Effector memory CD8-positive, alpha-beta T cell (primary cell): ENCODE results near the gene CCDC15.
"Not testable (repeated sequence)": the region's sequence is repeated elsewhere in the genome, so short reads cannot be mapped to it uniquely, and the experiment has no call there.

Source experiments
- ATAC-seq: fragments of 150-1000 bp; cut with Tn5 transposase; replicated peaks from 2 replicates; pipeline ENCODE4 v1.10.0; 2021; ENCODE audit warnings: mild to moderate bottlenecking, moderate library complexity
- DNase-seq, 3 experiments: peaks; one replicate each; pipeline ENCODE4 v3.0.0; 2021
- H3K27ac Mint-ChIP-seq, 2 donors: one replicate each; pipeline ENCODE4 v1.8.0; 2022; ENCODE audit warnings: mild to moderate bottlenecking in 2 of 2, mixed read lengths in 2 of 2, moderate library complexity in 2 of 2
- H3K27me3 Mint-ChIP-seq, 2 donors: one replicate each; pipeline ENCODE4 v1.8.0; 2022; ENCODE audit warnings: mixed read lengths in 2 of 2
- H3K36me3 Mint-ChIP-seq: one replicate; pipeline ENCODE4 v1.8.0; 2022; ENCODE audit warnings: mild to moderate bottlenecking, moderate library complexity, mixed read lengths; ENCODE audit not compliant: insufficient read depth
- H3K4me1 Mint-ChIP-seq, 2 donors: one replicate each; pipeline ENCODE4 v1.8.0; 2022; ENCODE audit warnings: low read depth in 2 of 2, mixed read lengths in 2 of 2
- H3K4me3 Mint-ChIP-seq, 2 donors: one replicate each; pipeline ENCODE4 v1.8.0; 2022; ENCODE audit warnings: mild to moderate bottlenecking in 2 of 2, mixed read lengths in 2 of 2, moderate library complexity in 2 of 2
- H3K9me3 Mint-ChIP-seq, 2 donors: one replicate each; pipeline ENCODE4 v1.8.0; 2022; ENCODE audit warnings: mixed read lengths in 2 of 2

CCDC15 gene

GRCh38 chr11:124950601-124951330 is 3.2 kb upstream of the CCDC15 start:
- Mint-ChIP-seq H3K9me3 (peaks cover 5 to 7% of the 10 kb centered on the region in 2 donors), H3K4me1 (peaks cover 5 to 8% of the 10 kb centered on the region in 2 donors), H3K36me3 (no peaks in the 10 kb centered on the region), H3K27ac (no peak overlapping the region), H3K4me3 (no peak overlapping the region), H3K27me3 (no peaks in the 10 kb centered on the region)
- peak; percentile 15 for ATAC-seq
- DNase-seq = peak in 1 of 3 experiments; percentile 10

DNA sequence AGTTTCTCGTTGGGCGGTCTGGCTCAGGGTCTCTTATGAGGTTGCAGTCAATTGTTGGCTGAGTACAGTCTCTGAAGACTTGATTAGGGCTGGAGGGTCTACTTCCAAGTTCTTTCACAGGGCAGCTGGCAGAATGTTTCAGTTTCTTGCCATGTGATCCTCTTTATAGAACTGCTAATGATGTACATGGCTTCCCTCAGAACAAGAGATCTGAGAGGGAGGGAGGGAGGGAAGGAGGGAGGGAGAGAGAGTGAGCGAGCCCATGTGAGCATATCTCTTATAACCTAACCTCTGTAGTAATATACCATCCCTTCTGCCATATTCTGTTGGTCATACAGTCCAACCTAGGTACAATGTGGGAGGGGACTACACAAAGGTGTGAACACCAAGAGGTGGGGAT is 2.7 kb upstream of the CCDC15 start:
- Mint-ChIP-seq H3K4me1 (peaks cover 5 to 8% of the 10 kb centered on the region in 2 donors), H3K27ac (no peak overlapping the region), H3K27me3 (no peaks in the 10 kb centered on the region), H3K4me3 (no peak overlapping the region), H3K36me3 (no peaks in the 10 kb centered on the region), H3K9me3 (peaks cover 5 to 7% of the 10 kb centered on the region in 2 donors)
- ATAC-seq (no peak), DNase-seq (no peak)

DNA sequence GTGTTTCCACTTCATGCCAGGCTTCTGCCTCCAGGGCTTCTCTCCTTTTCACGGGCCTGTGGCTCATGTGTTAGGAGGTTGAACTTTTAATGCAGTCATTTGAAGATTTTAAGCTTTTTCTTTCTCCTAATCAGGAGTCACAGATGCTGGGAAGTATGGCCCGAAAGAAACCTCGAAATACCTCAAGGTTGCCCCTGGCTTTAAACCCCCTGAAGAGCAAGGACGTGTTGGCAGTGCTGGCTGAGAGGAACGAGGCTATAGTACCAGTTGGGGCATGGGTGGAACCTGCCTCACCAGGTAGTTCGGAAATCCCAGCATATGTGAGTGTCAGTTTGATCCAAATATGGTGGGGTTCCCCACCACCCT is 571 bp downstream of the CCDC15 start:
- H3K4me1 Mint-ChIP-seq = peaks cover 0 to 5% of the 10 kb centered on the region in 2 donors
- no peak overlapping the region for H3K4me3 Mint-ChIP-seq
- no peak overlapping the region for H3K27ac Mint-ChIP-seq
- no peaks in the 10 kb centered on the region for H3K27me3 Mint-ChIP-seq
- H3K9me3 Mint-ChIP-seq = no peaks in the 10 kb centered on the region
- ATAC-seq (no peak), DNase-seq (no peak)
- H3K36me3 Mint-ChIP-seq = no peaks in the 10 kb centered on the region

DNA sequence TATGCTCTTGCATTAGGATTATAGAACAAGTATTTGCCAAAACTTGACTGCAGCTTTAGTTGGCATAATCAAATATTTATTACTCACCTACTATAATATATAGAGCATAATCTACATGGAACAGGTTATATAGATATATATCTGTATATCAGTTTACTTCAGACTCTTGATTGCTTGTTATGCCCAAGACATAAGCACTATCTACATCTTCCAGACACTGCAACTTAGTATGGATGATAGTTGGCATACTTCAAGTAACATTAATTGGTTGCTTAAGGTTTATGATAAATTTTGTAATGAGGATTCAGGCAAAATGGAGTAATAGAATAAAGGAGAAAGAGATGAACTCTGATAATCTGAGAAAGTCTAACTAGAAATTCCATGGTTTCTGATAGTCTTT is 1.0 kb downstream of the CCDC15 start:
- DNase-seq (no peak), ATAC-seq (no peak)
- H3K9me3 Mint-ChIP-seq = no peaks in the 10 kb centered on the region
- no peaks in the 10 kb centered on the region for H3K27me3 Mint-ChIP-seq
- H3K4me1 Mint-ChIP-seq = peaks cover 0 to 4% of the 10 kb centered on the region in 2 donors
- H3K4me3 Mint-ChIP-seq = no peak overlapping the region
- H3K27ac Mint-ChIP-seq = no peak overlapping the region
- no peaks in the 10 kb centered on the region for H3K36me3 Mint-ChIP-seq

GRCh38 chr11:124961972-124962609 is 8.1 kb downstream of the CCDC15 start:
- Mint-ChIP-seq H3K27ac (no peak overlapping the region), H3K27me3 (no peaks in the 10 kb centered on the region), H3K9me3 (no peaks in the 10 kb centered on the region), H3K4me1 (no peaks in the 10 kb centered on the region), H3K4me3 (no peak overlapping the region), H3K36me3 (no peaks in the 10 kb centered on the region)
- ATAC-seq (peak; percentile 96), DNase-seq (peak; percentile 28 to 43 (median 30))

DNA sequence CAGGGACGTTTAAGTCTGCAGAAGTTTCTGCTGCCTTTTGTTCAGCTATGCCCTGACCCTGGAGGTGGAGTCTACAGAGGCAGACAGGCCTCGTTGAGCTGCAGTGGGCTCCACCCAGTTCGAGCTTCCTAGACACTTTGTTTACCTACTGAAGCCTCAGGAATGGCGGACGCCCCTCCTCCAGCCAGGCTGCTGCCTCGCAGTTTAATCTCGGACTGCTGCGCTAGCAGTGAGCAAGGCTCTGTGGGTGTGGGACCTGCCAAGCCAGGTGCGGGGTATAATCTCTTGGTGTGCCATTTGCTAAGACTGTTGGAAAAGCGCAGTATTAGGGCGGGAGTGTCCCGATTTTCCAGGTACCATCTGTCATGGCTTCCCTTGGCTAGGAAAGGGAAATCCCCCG is 14.2 kb downstream of the CCDC15 start:
- ATAC-seq, H3K9me3 Mint-ChIP-seq, H3K27me3 Mint-ChIP-seq, H3K4me1 Mint-ChIP-seq, H3K36me3 Mint-ChIP-seq, H3K4me3 Mint-ChIP-seq, H3K27ac Mint-ChIP-seq, DNase-seq: not testable (repeated sequence)

- no peaks in the 10 kb centered on the region for H3K36me3 Mint-ChIP-seq
- ATAC-seq (no peak), DNase-seq (no peak)
- no peaks in the 10 kb centered on the region for H3K4me1 Mint-ChIP-seq
- no peaks in the 10 kb centered on the region for H3K27me3 Mint-ChIP-seq
- H3K4me3 Mint-ChIP-seq = no peak overlapping the region
- H3K27ac Mint-ChIP-seq = no peak overlapping the region
- no peaks in the 10 kb centered on the region for H3K9me3 Mint-ChIP-seq
Measured at GRCh38 chr11:124970925-124971324, 16.9 kb downstream of the CCDC15 start.

DNA sequence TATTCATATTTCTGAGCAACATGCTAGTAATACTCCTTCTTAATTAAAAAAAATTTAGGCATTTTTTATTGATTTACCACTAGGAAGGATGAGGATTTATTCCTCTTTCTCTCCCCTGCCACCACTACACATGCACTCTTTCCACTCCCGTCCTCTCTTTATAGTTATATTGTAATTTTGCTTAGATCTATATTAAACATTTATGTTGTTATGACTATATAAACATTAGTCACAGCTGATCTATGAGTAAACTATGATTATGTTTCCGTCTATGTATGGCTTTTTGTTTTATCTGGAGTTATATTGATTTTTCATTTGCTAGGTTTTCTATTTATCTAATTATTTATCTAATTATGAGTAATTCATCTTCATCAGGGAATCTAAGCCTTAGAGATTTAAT is 17.8 kb downstream of the CCDC15 start:
- H3K4me3 Mint-ChIP-seq = no peak overlapping the region
- peak overlapping the region in 1 of 2 donors; percentile 55 for H3K27ac Mint-ChIP-seq
- no peaks in the 10 kb centered on the region for H3K4me1 Mint-ChIP-seq
- ATAC-seq (no peak), DNase-seq (no peak)
- no peaks in the 10 kb centered on the region for H3K9me3 Mint-ChIP-seq
- H3K27me3 Mint-ChIP-seq = no peaks in the 10 kb centered on the region
- no peaks in the 10 kb centered on the region for H3K36me3 Mint-ChIP-seq

GRCh38 chr11:124976531-124976930 is 22.5 kb downstream of the CCDC15 start:
- no peaks in the 10 kb centered on the region for H3K27me3 Mint-ChIP-seq
- no peaks in the 10 kb centered on the region for H3K36me3 Mint-ChIP-seq
- no peak for ATAC-seq
- no peaks in the 10 kb centered on the region for H3K9me3 Mint-ChIP-seq
- H3K4me1 Mint-ChIP-seq = no peaks in the 10 kb centered on the region
- no peak overlapping the region for H3K27ac Mint-ChIP-seq
- no peak for DNase-seq
- no peak overlapping the region for H3K4me3 Mint-ChIP-seq

- no peaks in the 10 kb centered on the region for H3K27me3 Mint-ChIP-seq
- ATAC-seq (no peak), DNase-seq (no peak)
- no peaks in the 10 kb centered on the region for H3K36me3 Mint-ChIP-seq
- H3K4me3 Mint-ChIP-seq = no peak overlapping the region
- H3K4me1 Mint-ChIP-seq = no peaks in the 10 kb centered on the region
- H3K9me3 Mint-ChIP-seq = no peaks in the 10 kb centered on the region
- H3K27ac Mint-ChIP-seq = no peak overlapping the region
Measured at GRCh38 chr11:124977006-124977405, 23.0 kb downstream of the CCDC15 start.

GRCh38 chr11:124978316-124978715 is 24.3 kb downstream of the CCDC15 start:
- H3K4me1 Mint-ChIP-seq = no peaks in the 10 kb centered on the region
- no peaks in the 10 kb centered on the region for H3K36me3 Mint-ChIP-seq
- ATAC-seq = no peak
- no peaks in the 10 kb centered on the region for H3K27me3 Mint-ChIP-seq
- H3K4me3 Mint-ChIP-seq = no peak overlapping the region
- no peak for DNase-seq
- peaks cover 0 to 7% of the 10 kb centered on the region in 2 donors for H3K9me3 Mint-ChIP-seq
- H3K27ac Mint-ChIP-seq = no peak overlapping the region

GRCh38 chr11:124982043-124982442 is 28.0 kb downstream of the CCDC15 start:
- H3K36me3 Mint-ChIP-seq = no peaks in the 10 kb centered on the region
- no peaks in the 10 kb centered on the region for H3K27me3 Mint-ChIP-seq
- no peak for ATAC-seq

DNA sequence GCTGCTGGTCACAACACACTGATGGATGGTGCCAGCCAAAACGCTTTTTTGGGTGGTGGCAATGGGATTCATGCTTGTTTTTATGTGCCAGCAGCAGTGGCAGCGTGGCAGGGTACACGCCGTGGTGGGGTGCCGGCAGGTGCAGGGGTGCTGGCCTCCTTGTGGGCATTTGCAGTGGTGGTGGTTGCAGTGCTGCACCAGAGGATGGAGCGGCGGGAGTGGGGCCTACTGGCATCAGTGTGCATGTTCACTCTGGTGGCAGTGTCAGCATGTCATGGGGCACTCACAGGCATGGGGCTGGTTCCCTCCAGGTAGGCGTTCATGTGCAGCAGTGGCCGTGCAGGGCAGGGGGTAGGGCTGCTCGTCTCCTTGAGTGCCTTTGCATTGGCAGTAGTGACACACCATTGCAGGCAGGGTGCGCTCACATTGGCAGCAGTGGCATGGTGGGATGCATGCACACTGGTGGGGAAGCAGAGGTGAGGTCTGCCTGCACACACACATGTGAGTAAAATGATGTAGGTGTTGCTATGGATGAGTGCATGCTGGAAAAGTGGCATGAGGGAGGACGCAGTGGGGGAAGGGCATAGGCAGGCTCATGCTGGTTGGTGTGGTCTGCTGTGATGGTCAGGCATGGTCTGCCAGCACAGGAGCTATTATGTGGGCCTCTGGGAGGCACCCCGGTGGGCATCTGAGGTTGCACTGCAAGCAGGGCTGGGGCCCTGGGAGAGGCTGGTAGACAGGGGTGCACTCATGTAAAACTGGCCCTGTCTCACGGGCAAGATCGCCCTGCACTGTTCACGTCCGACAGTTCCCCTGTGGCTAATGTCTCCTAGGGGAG is 29.9 kb downstream of the CCDC15 start:
- ATAC-seq (no peak), DNase-seq (no peak)
- H3K27me3 Mint-ChIP-seq = no peaks in the 10 kb centered on the region
- no peak overlapping the region for H3K4me3 Mint-ChIP-seq
- no peaks in the 10 kb centered on the region for H3K36me3 Mint-ChIP-seq
- H3K9me3 Mint-ChIP-seq = peaks cover 0 to 7% of the 10 kb centered on the region in 2 donors
- H3K27ac Mint-ChIP-seq = no peak overlapping the region
- no peaks in the 10 kb centered on the region for H3K4me1 Mint-ChIP-seq

More at GRCh38 chr11:124982043-124982442, 28.0 kb downstream of the CCDC15 start:
- Mint-ChIP-seq H3K27ac (no peak overlapping the region), H3K4me3 (no peak overlapping the region), H3K4me1 (no peaks in the 10 kb centered on the region), H3K9me3 (peaks cover 0 to 7% of the 10 kb centered on the region in 2 donors)
- DNase-seq = no peak

DNA sequence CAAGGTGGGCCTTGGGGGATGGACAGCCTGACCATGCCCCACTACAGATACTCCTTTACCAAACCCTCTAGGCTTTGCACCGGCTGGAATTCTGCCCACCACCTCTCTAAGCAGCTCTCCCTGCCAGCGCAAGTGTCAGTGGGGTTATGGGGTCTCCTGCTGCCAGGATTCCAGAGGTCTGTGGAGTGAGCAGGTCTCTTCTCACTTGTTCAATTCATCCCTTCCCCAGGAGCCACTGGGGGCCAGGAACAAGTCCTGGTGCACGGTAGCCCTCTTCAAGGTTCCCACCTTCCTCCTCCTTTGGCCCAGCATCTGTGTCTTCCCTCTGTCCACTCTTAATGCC is 30.5 kb downstream of the CCDC15 start:
- DNase-seq (no peak), ATAC-seq (no peak)
- Mint-ChIP-seq H3K27ac (no peak overlapping the region), H3K9me3 (peaks cover 0 to 7% of the 10 kb centered on the region in 2 donors), H3K4me1 (no peaks in the 10 kb centered on the region), H3K4me3 (no peak overlapping the region), H3K36me3 (no peaks in the 10 kb centered on the region), H3K27me3 (no peaks in the 10 kb centered on the region)
